HG02970 (cell line): Measurements from ENCODE around the gene VEZT.
A peak's percentile ranks its signal among the peaks of the same experiment; 100 is the strongest.
"Not testable (repeated sequence)": the region's sequence is repeated elsewhere in the genome, so short reads cannot be mapped to it uniquely, and the experiment has no call there.

Experiments used
- ATAC-seq: cut with Tn5 transposase; IDR thresholded peaks from one replicate; pipeline ENCODE4 v1.9.1; 2021; ENCODE audit warnings: mild to moderate bottlenecking, moderate library complexity, moderate number of reproducible peaks; ENCODE audit not compliant: unreplicated experiment, low FRiP score

Gene VEZT

GRCh38 chr12:95217377-95218149 is at the start of gene VEZT, which contains the start of gene FGD6:
Gene VEZT, plus strand, starts transcription at chr12:95217807. Its CDS starts 44 bp downstream, at chr12:95217851.
Gene FGD6, minus strand, starts transcription at chr12:95217467. Its CDS starts 227 bp downstream, at chr12:95217240.
- ATAC-seq = peak; percentile 92

GRCh38 chr12:95168746-95169145 is 48.9 kb upstream of the VEZT start:
- ATAC-seq = no peak

- ATAC-seq = no peak
Observed at GRCh38 chr12:95169368-95169767, 48.2 kb upstream of the VEZT start.

GRCh38 chr12:95173392-95174251 is 44.0 kb upstream of the VEZT start:
- no peak for ATAC-seq

GRCh38 chr12:95177201-95177768 is 40.3 kb upstream of the VEZT start:
- no peak for ATAC-seq

- no peak for ATAC-seq
Observed at GRCh38 chr12:95178136-95178535, 39.5 kb upstream of the VEZT start.

- ATAC-seq = no peak
Observed at GRCh38 chr12:95179011-95179410, 38.6 kb upstream of the VEZT start.

- no peak for ATAC-seq
Observed at GRCh38 chr12:95181103-95181502, 36.5 kb upstream of the VEZT start.

GRCh38 chr12:95182868-95183415 is 34.7 kb upstream of the VEZT start:
- ATAC-seq = peak; percentile 44

GRCh38 chr12:95184121-95184520 is 33.5 kb upstream of the VEZT start:
- ATAC-seq = no peak

- ATAC-seq = no peak
Observed at GRCh38 chr12:95185072-95185471, 32.5 kb upstream of the VEZT start.

- no peak for ATAC-seq
Observed at GRCh38 chr12:95185854-95186253, 31.8 kb upstream of the VEZT start.

- no peak for ATAC-seq
Observed at GRCh38 chr12:95187865-95188415, 29.7 kb upstream of the VEZT start.

- ATAC-seq = no peak
Observed at GRCh38 chr12:95191060-95191696, 26.4 kb upstream of the VEZT start.

GRCh38 chr12:95192271-95192670 is 25.3 kb upstream of the VEZT start:
- no peak for ATAC-seq

GRCh38 chr12:95193139-95193538 is 24.5 kb upstream of the VEZT start:
- ATAC-seq = no peak

- ATAC-seq = no peak
Observed at GRCh38 chr12:95195122-95195521, 22.5 kb upstream of the VEZT start.

GRCh38 chr12:95196875-95197569 is 20.6 kb upstream of the VEZT start:
- not testable (repeated sequence) for ATAC-seq

GRCh38 chr12:95197636-95198035 is 20.0 kb upstream of the VEZT start:
- no peak for ATAC-seq
